Neural cell (in vitro differentiated cells): ENCODE data around the gene RAPGEF2.
"Not testable (repeated sequence)": the region's sequence is repeated elsewhere in the genome, so short reads cannot be mapped to it uniquely, and the experiment has no call there.

Experiments used
- CTCF ChIP-seq: fragments of 450-650 bp; IDR thresholded peaks from 2 replicates; pipeline ENCODE4 v1.5.1; 2014; ENCODE audit warnings: antibody characterized with exemption, mild to moderate bottlenecking, moderate library complexity; ENCODE audit not compliant: poor library complexity, severe bottlenecking
- EZH2 ChIP-seq: fragments of 200-600, 300-800 bp; shearing (Covaris generic), sonication (generic); IDR thresholded peaks from 2 replicates; pipeline ENCODE4 v1.6.1; 2014; ENCODE audit warnings: antibody characterized with exemption, low read length, borderline replicate concordance, mild to moderate bottlenecking; ENCODE audit not compliant: insufficient read depth, poor library complexity, severe bottlenecking
- MXI1 ChIP-seq: fragments of 450-650 bp; conservative IDR thresholded peaks from 2 replicates; pipeline ENCODE4 v1.6.1; 2014; ENCODE audit warnings: antibody characterized with exemption, mild to moderate bottlenecking; ENCODE audit not compliant: poor library complexity, severe bottlenecking
- POLR2AphosphoS5 ChIP-seq: IDR thresholded peaks from 2 replicates; pipeline ENCODE4 v1.6.1; 2012
- RAD21 ChIP-seq: fragments of 450-650 bp; conservative IDR thresholded peaks from 2 replicates; pipeline ENCODE4 v1.6.1; 2014; ENCODE audit warnings: antibody characterized with exemption, mild to moderate bottlenecking, moderate library complexity
- REST ChIP-seq: IDR thresholded peaks from 2 replicates; pipeline ENCODE4 v1.6.1; 2012; ENCODE audit warnings: borderline replicate concordance
- SMC3 ChIP-seq: fragments of 450-650 bp; conservative IDR thresholded peaks from 2 replicates; pipeline ENCODE4 v1.6.1; 2014; ENCODE audit warnings: antibody characterized with exemption, mild to moderate bottlenecking, moderate library complexity; ENCODE audit not compliant: poor library complexity
- TAF1 ChIP-seq: IDR thresholded peaks from 2 replicates; pipeline ENCODE4 v1.6.1; 2012; ENCODE audit warnings: low read depth

DNA sequence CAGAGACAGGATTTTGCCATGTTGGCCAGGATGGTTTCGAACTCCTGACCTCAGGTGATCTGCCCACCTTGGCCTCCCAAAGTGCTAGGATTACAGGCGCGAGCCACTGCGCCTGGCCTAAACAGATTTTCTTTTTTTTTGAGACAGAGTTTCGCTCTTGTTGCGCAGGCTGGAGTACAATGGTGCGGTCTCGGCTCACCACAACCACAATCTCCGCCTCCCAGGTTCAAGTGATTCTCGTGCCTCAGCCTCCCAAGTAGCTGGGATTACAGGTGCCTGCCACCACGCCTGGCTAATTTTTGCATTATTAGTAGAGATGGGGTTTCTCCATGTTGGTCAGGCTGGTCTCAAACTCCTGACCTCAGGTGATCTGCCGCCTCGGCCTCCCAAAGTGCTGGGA is 25.9 kb upstream of the RAPGEF2 start:
- TF ChIP-seq CTCF, TAF1, EZH2, RAD21, POLR2AphosphoS5, MXI1, REST, SMC3: not testable (repeated sequence)
